WERI-Rb-1 (cell line): ENCODE measurements around the gene SRPK2.

Experiments used
- DNase-seq: peaks from one replicate; pipeline ENCODE4 v3.0.0-alpha.2; 2020
- H3K27ac ChIP-seq: fragments of 250-450 bp; sonication (Bioruptor Pico); 2 replicates; pipeline ENCODE4 v1.5.1; 2020; ENCODE audit warnings: mild to moderate bottlenecking, moderate library complexity
- H3K27me3 ChIP-seq: fragments of 250-450 bp; sonication (Bioruptor Pico); 2 replicates; pipeline ENCODE4 v1.5.1; 2021; ENCODE audit warnings: mild to moderate bottlenecking, low read depth, moderate library complexity; ENCODE audit not compliant: insufficient read depth, severe bottlenecking
- H3K36me3 ChIP-seq: fragments of 250-450 bp; sonication (Bioruptor Pico); 2 replicates; pipeline ENCODE4 v1.5.1; 2020; ENCODE audit warnings: mild to moderate bottlenecking, moderate library complexity
- H3K4me3 ChIP-seq: 2 replicates; pipeline ENCODE4 v1.5.1; 2011; ENCODE audit warnings: low read depth, mild to moderate bottlenecking, control low read depth, low read length
- H3K9me3 ChIP-seq: fragments of 250-450 bp; sonication (Bioruptor Pico); 2 replicates; pipeline ENCODE4 v1.5.1; 2021; ENCODE audit warnings: mild to moderate bottlenecking, moderate library complexity; ENCODE audit not compliant: severe bottlenecking
- CTCF ChIP-seq: IDR thresholded peaks from 2 replicates; pipeline ENCODE4 v1.5.1; 2011; ENCODE audit warnings: low read depth, mild to moderate bottlenecking, control low read depth, inconsistent platforms, low read length

Gene SRPK2

GRCh38 chr7:105399043-105399725 is 10.5 kb upstream of the SRPK2 start:
- H3K4me3 ChIP-seq = no peak overlapping the region
- no peak for DNase-seq
- H3K36me3 ChIP-seq = no peaks in the 10 kb centered on the region
- no peak overlapping the region for H3K27ac ChIP-seq
- no peaks in the 10 kb centered on the region for H3K27me3 ChIP-seq
- H3K9me3 ChIP-seq = no peaks in the 10 kb centered on the region
- no peak for TF ChIP-seq CTCF

GRCh38 chr7:105396566-105396965 is 7.8 kb upstream of the SRPK2 start:
- DNase-seq = no peak
- H3K9me3 ChIP-seq = no peaks in the 10 kb centered on the region
- no peak overlapping the region for H3K27ac ChIP-seq
- no peaks in the 10 kb centered on the region for H3K36me3 ChIP-seq
- H3K4me3 ChIP-seq = no peak overlapping the region
- no peaks in the 10 kb centered on the region for H3K27me3 ChIP-seq
- no peak for TF ChIP-seq CTCF

GRCh38 chr7:105391429-105391828 is 2.7 kb upstream of the SRPK2 start:
- Histone ChIP-seq H3K36me3 (peaks cover 7% of the 10 kb centered on the region), H3K27ac (no peak overlapping the region), H3K4me3 (no peak overlapping the region), H3K27me3 (no peaks in the 10 kb centered on the region), H3K9me3 (no peaks in the 10 kb centered on the region)
- DNase-seq = no peak
- no peak for TF ChIP-seq CTCF

- no peaks in the 10 kb centered on the region for H3K9me3 ChIP-seq
- no peak for TF ChIP-seq CTCF
- no peak for DNase-seq
- peaks cover 8% of the 10 kb centered on the region for H3K36me3 ChIP-seq
- H3K27me3 ChIP-seq = no peaks in the 10 kb centered on the region
- H3K4me3 ChIP-seq = no peak overlapping the region
- no peak overlapping the region for H3K27ac ChIP-seq
Measured at GRCh38 chr7:105389889-105390288, 1.2 kb upstream of the SRPK2 start.

GRCh38 chr7:105389088-105389650 is 448 bp upstream of the SRPK2 start:
- Histone ChIP-seq H3K27ac (peak overlapping the region; percentile 71), H3K27me3 (no peaks in the 10 kb centered on the region), H3K9me3 (no peaks in the 10 kb centered on the region), H3K4me3 (peak overlapping the region; percentile 49), H3K36me3 (peaks cover 8% of the 10 kb centered on the region)
- no peak for TF ChIP-seq CTCF
- DNase-seq = peak; percentile 68
